ENCODE results near the gene HLF.

Gene HLF

GRCh38 chr17:55288356-55289105, 23.8 kb downstream of the HLF start:
- TF ChIP-seq CTCF (conservative IDR thresholded peaks at IDR 0.05) = no peak
- no peak overlapping the region for H3K27ac ChIP-seq

GRCh38 chr17:55289106-55289446, 24.3 kb downstream of the HLF start:
- TF ChIP-seq CTCF (conservative IDR thresholded peaks at IDR 0.05) = no peak
- no peak overlapping the region for H3K27ac ChIP-seq

GRCh38 chr17:55289978-55290377, 25.2 kb downstream of the HLF start:
- no peak overlapping the region for H3K27ac ChIP-seq

GRCh38 chr17:55290492-55291113, 25.8 kb downstream of the HLF start:
- TF ChIP-seq CTCF (conservative IDR thresholded peaks at IDR 0.05) = no peak
- no peak overlapping the region for H3K27ac ChIP-seq

More at GRCh38 chr17:55289978-55290377, 25.2 kb downstream of the HLF start:
- no peak for TF ChIP-seq CTCF (conservative IDR thresholded peaks at IDR 0.05)

- TF ChIP-seq CTCF (conservative IDR thresholded peaks at IDR 0.05) = no peak
- H3K27ac ChIP-seq = no peak overlapping the region
Observed at GRCh38 chr17:55291114-55291507, 26.4 kb downstream of the HLF start.

GRCh38 chr17:55292094-55292493, 27.3 kb downstream of the HLF start:
- TF ChIP-seq CTCF (conservative IDR thresholded peaks at IDR 0.05) = no peak
- H3K27ac ChIP-seq = no peak overlapping the region

- no peak for TF ChIP-seq CTCF (conservative IDR thresholded peaks at IDR 0.05)
- peak overlapping the region; percentile 61 for H3K27ac ChIP-seq
Observed at GRCh38 chr17:55294042-55294751, 29.4 kb downstream of the HLF start.
